Occipital lobe (tissue), 2 donors: Measurements from ENCODE around the gene DHX16. TPM values are rescaled to one million over a fixed set of nuclear protein-coding genes. Genes with fewer than 3 reads are reported as not detected.

Experiments used
- DNase-seq: peaks from one replicate; lab custom pipeline; 2025; lab: John Stamatoyannopoulos, UW
- total RNA-seq: library from RNA; depleted of rRNA; stranded (reverse); fragments of >200 nt; gene quantifications from one replicate; pipeline ENCODE4 v1.2.3, GENCODE V29; 2014

The DHX16 gene
- total RNA-seq, 1 donor from 2014 or later = 20.9 TPM

GRCh38 chr6:30610065-30610464 lies 62.7 kb downstream of the DHX16 start:
- no peak for DNase-seq

- no peak for DNase-seq
Observed at GRCh38 chr6:30603961-30604360, 68.8 kb downstream of the DHX16 start.

Other genes starting within 250 kb of the DHX16 start
- gene HLA-E, start 183.5 kb downstream of the DHX16 start, total RNA-seq = 29.8 TPM
- gene GNL1, start 116.5 kb downstream of the DHX16 start, total RNA-seq = 38.1 TPM
- gene PRR3, start 115.7 kb downstream of the DHX16 start, total RNA-seq = 13.6 TPM
- gene ABCF1, start 101.6 kb downstream of the DHX16 start, total RNA-seq = 17.5 TPM
- 55.7 TPM for gene PPP1R10, start 55.8 kb downstream of the DHX16 start, total RNA-seq
- 39.9 TPM for gene MRPS18B, start 55.2 kb downstream of the DHX16 start, total RNA-seq
- 38.4 TPM for gene ATAT1, start 46.1 kb downstream of the DHX16 start, total RNA-seq
- gene C6orf136, start 25.9 kb downstream of the DHX16 start, total RNA-seq = 18.4 TPM
- gene PPP1R18, start 13.6 kb upstream of the DHX16 start, total RNA-seq = 34.5 TPM
- 1.2 TPM for gene NRM, start 18.0 kb upstream of the DHX16 start, total RNA-seq
- gene MDC1, start 44.3 kb upstream of the DHX16 start, total RNA-seq = 12.5 TPM
- gene TUBB, start 47.3 kb upstream of the DHX16 start, total RNA-seq = 1,190 TPM
- 43.4 TPM for gene FLOT1, start 69.7 kb upstream of the DHX16 start, total RNA-seq
- 3.0 TPM for gene IER3, start 71.5 kb upstream of the DHX16 start, total RNA-seq
- gene DDR1, start 211.5 kb upstream of the DHX16 start, total RNA-seq = 108 TPM
- 20.0 TPM for gene GTF2H4, start 235.2 kb upstream of the DHX16 start, total RNA-seq
- gene VARS2, start 241.2 kb upstream of the DHX16 start, total RNA-seq = 31.2 TPM